Peyer's patch (tissue), 4 donors: ENCODE measurements around the gene STXBP1. TPM values are rescaled to one million over a fixed set of nuclear protein-coding genes. Genes with fewer than 3 reads are reported as not detected.

Experiments used
- DNase-seq, 3 donors: peaks; one replicate each; pipeline ENCODE4 v3.0.0-alpha.2; 2017 to 2019
- H3K27ac ChIP-seq, 4 donors: fragments of 200-600 bp; sonication (generic); one replicate each; pipeline ENCODE4 v1.5.1; 2016 to 2019
- H3K27me3 ChIP-seq, 2 donors: fragments of 200-600 bp; sonication (generic); one replicate each; pipeline ENCODE4 v1.5.1; 2019
- H3K36me3 ChIP-seq, 3 donors: fragments of 200-600 bp; sonication (generic); one replicate each; pipeline ENCODE4 v1.5.1; 2016 to 2019
- H3K4me1 ChIP-seq, 4 donors: fragments of 200-600 bp; sonication (generic); one replicate each; pipeline ENCODE4 v1.5.1; 2016 to 2019
- H3K4me3 ChIP-seq, 4 donors: fragments of 200-600 bp; sonication (generic); 1 replicate in 3 of 4; 2 replicates in 1 of 4; pipeline ENCODE4 v1.5.1; 2016 to 2019; ENCODE audit warnings: mild to moderate bottlenecking in 1 of 4
- H3K9me3 ChIP-seq, 4 donors: fragments of 200-600 bp; sonication (generic); one replicate each; pipeline ENCODE4 v1.5.1; 2016 to 2019; ENCODE audit warnings: mild to moderate bottlenecking in 1 of 4
- CTCF ChIP-seq, 6 experiments: fragments of 450-650 bp in 4 of 6; fragments of 200-600 bp in 2 of 6; sonication (generic) in 1 of 6; IDR thresholded peaks; one replicate each; pipeline ENCODE4 v1.5.1; 2017 to 2019; ENCODE audit warnings: antibody characterized with exemption in 6 of 6, mild to moderate bottlenecking in 3 of 6, moderate library complexity in 1 of 6
- POLR2A ChIP-seq, 2 donors: fragments of 450-650 bp; IDR thresholded peaks; one replicate each; pipeline ENCODE4 v1.5.1; 2017; ENCODE audit warnings: antibody characterized with exemption in 2 of 2, mild to moderate bottlenecking in 2 of 2, moderate library complexity in 2 of 2
- total RNA-seq, 4 donors: library from RNA; depleted of rRNA; stranded (reverse); fragments of >200 nt; gene quantifications; one replicate each; pipeline ENCODE4 v1.1.0, GENCODE V29; 2016

STXBP1 gene
- total RNA-seq, 4 donors from 2014 or later: 4.4 to 90.8 (median 12.6) TPM

GRCh38 chr9:127587966-127588365, 24.1 kb upstream of the STXBP1 start:
- H3K27ac ChIP-seq: no peak overlapping the region
- no peaks in the 10 kb centered on the region for H3K27me3 ChIP-seq
- H3K36me3 ChIP-seq: no peaks in the 10 kb centered on the region
- TF ChIP-seq POLR2A (IDR thresholded peaks at IDR 0.05): no peak
- no peak for TF ChIP-seq CTCF (IDR thresholded peaks at IDR 0.05)
- H3K4me3 ChIP-seq: no peak overlapping the region
- no peaks in the 10 kb centered on the region for H3K9me3 ChIP-seq
- no peak for DNase-seq
- H3K4me1 ChIP-seq: no peaks in the 10 kb centered on the region

- Histone ChIP-seq H3K4me1 (no peaks in the 10 kb centered on the region), H3K9me3 (no peaks in the 10 kb centered on the region), H3K36me3 (no peaks in the 10 kb centered on the region), H3K4me3 (no peak overlapping the region), H3K27me3 (no peaks in the 10 kb centered on the region), H3K27ac (no peak overlapping the region)
- TF ChIP-seq CTCF (IDR thresholded peaks at IDR 0.05) (no peak), POLR2A (IDR thresholded peaks at IDR 0.05) (no peak)
- no peak for DNase-seq
These were observed 23.2 kb upstream of the STXBP1 start for GRCh38 chr9:127588740-127589506.

- H3K9me3 ChIP-seq: no peaks in the 10 kb centered on the region
- no peak for TF ChIP-seq POLR2A (IDR thresholded peaks at IDR 0.05)
- peak; percentile 73 to 93 (median 89) for TF ChIP-seq CTCF (IDR thresholded peaks at IDR 0.05)
- H3K4me3 ChIP-seq: no peak overlapping the region
- H3K4me1 ChIP-seq: no peaks in the 10 kb centered on the region
- no peak overlapping the region for H3K27ac ChIP-seq
- peak; percentile 38 to 79 (median 57) for DNase-seq
- no peaks in the 10 kb centered on the region for H3K36me3 ChIP-seq
- H3K27me3 ChIP-seq: no peaks in the 10 kb centered on the region
These were observed 22.1 kb upstream of the STXBP1 start for GRCh38 chr9:127589955-127590370.

- no peak overlapping the region for H3K27ac ChIP-seq
- H3K27me3 ChIP-seq: no peaks in the 10 kb centered on the region
- H3K36me3 ChIP-seq: no peaks in the 10 kb centered on the region
- H3K4me1 ChIP-seq: no peaks in the 10 kb centered on the region
- no peak for TF ChIP-seq CTCF (IDR thresholded peaks at IDR 0.05)
- no peak for TF ChIP-seq POLR2A (IDR thresholded peaks at IDR 0.05)
- DNase-seq: no peak
- no peaks in the 10 kb centered on the region for H3K9me3 ChIP-seq
- no peak overlapping the region for H3K4me3 ChIP-seq
These were observed 16.5 kb upstream of the STXBP1 start for GRCh38 chr9:127595611-127596010.

- TF ChIP-seq POLR2A (IDR thresholded peaks at IDR 0.05) (no peak), CTCF (IDR thresholded peaks at IDR 0.05) (no peak)
- no peaks in the 10 kb centered on the region for H3K27me3 ChIP-seq
- no peaks in the 10 kb centered on the region for H3K36me3 ChIP-seq
- no peak overlapping the region for H3K27ac ChIP-seq
- H3K9me3 ChIP-seq: no peaks in the 10 kb centered on the region
- no peaks in the 10 kb centered on the region for H3K4me1 ChIP-seq
- no peak for DNase-seq
- H3K4me3 ChIP-seq: no peak overlapping the region
These were observed 13.1 kb upstream of the STXBP1 start for GRCh38 chr9:127598839-127599549.
